CD4-positive, alpha-beta T cell (primary cell): Measurements from ENCODE around the gene BOK. TPM values are rescaled to one million over a fixed set of nuclear protein-coding genes. Genes with fewer than 3 reads are reported as not detected.
A peak's percentile ranks its signal among the peaks of the same experiment; 100 is the strongest.

Experiments used
- ATAC-seq: fragments of 200-7000 bp; cut with Tn5 transposase; one replicate; pipeline ENCODE4 v1.10.0; 2022; ENCODE audit warnings: mild to moderate bottlenecking; ENCODE audit not compliant: poor library complexity
- CTCF ChIA-PET: fragments of 350-600 bp; sonication (Branson Sonifier 250); formaldehyde crosslinking; loops from one replicate; lab custom pipeline; 2021; ENCODE audit warnings: antibody characterized with exemption, inconsistent platforms; lab: Charles Lee
- POLR2A ChIA-PET: fragments of 350-600 bp; sonication (Branson Sonifier 250); formaldehyde crosslinking; loops from one replicate; lab custom pipeline; 2021; ENCODE audit warnings: antibody characterized with exemption, inconsistent platforms; lab: Charles Lee
- DNase-seq, 14 experiments: peaks; one replicate each; pipeline ENCODE4 v3.0.0-alpha.2; 2013 to 2020; ENCODE audit warnings: mixed read lengths in 2 of 14
- H3K27ac ChIP-seq, 2 donors: one replicate each; pipeline versions ENCODE4 v1.5.1 to v1.7.0; 2013; ENCODE audit warnings: low read length in 2 of 2, low read depth in 1 of 2, mild to moderate bottlenecking in 1 of 2
- H3K27me3 ChIP-seq, 2 experiments: 1 replicate in 1 of 2; 2 replicates in 1 of 2; pipeline versions ENCODE4 v1.6.1 to v1.7.0; 2013; ENCODE audit warnings: low read length in 2 of 2, control low read depth in 1 of 2, mild to moderate bottlenecking in 1 of 2, moderate library complexity in 1 of 2; ENCODE audit not compliant: insufficient read depth in 2 of 2, control insufficient read depth in 1 of 2
- H3K36me3 ChIP-seq: one replicate; pipeline ENCODE4 v1.6.1; 2013; ENCODE audit warnings: low read length, control low read depth; ENCODE audit not compliant: insufficient read depth
- H3K4me1 ChIP-seq: one replicate; pipeline ENCODE4 v1.6.1; 2013; ENCODE audit warnings: low read length, control low read depth; ENCODE audit not compliant: insufficient read depth
- H3K4me3 ChIP-seq: one replicate; pipeline ENCODE4 v1.5.1; 2013; ENCODE audit warnings: mild to moderate bottlenecking, low read length, moderate library complexity
- H3K9me3 ChIP-seq, 2 experiments: 1 replicate in 1 of 2; 2 replicates in 1 of 2; pipeline versions ENCODE4 v1.6.1 to v1.7.0; 2013; ENCODE audit warnings: low read length in 2 of 2, mild to moderate bottlenecking in 2 of 2, control low read depth in 1 of 2, moderate library complexity in 1 of 2; ENCODE audit not compliant: control insufficient read depth in 1 of 2, insufficient read depth in 1 of 2
- H3K27ac Mint-ChIP-seq: one replicate; pipeline ENCODE4 v1.8.0; 2020; ENCODE audit warnings: mixed read lengths
- H3K27me3 Mint-ChIP-seq: one replicate; pipeline ENCODE4 v1.8.0; 2021; ENCODE audit warnings: mixed read lengths
- H3K36me3 Mint-ChIP-seq: one replicate; pipeline ENCODE4 v1.8.0; 2021; ENCODE audit warnings: low read depth, mixed read lengths
- H3K4me1 Mint-ChIP-seq: one replicate; pipeline ENCODE4 v1.8.0; 2021; ENCODE audit warnings: low read depth, mixed read lengths
- H3K4me3 Mint-ChIP-seq: one replicate; pipeline ENCODE4 v1.8.0; 2020; ENCODE audit warnings: mild to moderate bottlenecking, mixed read lengths
- H3K9me3 Mint-ChIP-seq: one replicate; pipeline ENCODE4 v1.8.0; 2020; ENCODE audit warnings: mixed read lengths
- intact Hi-C, 2 experiments: fragments of 100-400 bp; cut with DNase I in 1 of 2; cut with micrococcal nuclease in 1 of 2; formaldehyde crosslinking; loops; one replicate each; pipeline versions ENCODE4 v1.15.1 to v1.9.0; 2023 to 2025; cut with DNase I, micrococcal nuclease
- total RNA-seq, 174 experiments: library from RNA in 2 of 174; stranded (reverse) in 2 of 174; gene quantifications; one replicate each; pipeline ENCODE4 v1.2.3 and lab custom pipeline; 2021 to 2026
- TF ChIP-seq, protein P1 (sequence below): fragments of 200-600 bp; IDR thresholded peaks from one replicate; pipeline ENCODE4 v1.8.0; 2022; ENCODE audit warnings: antibody characterized with exemption, mild to moderate bottlenecking

Gene BOK
- total RNA-seq, 2 experiments from 2014 or later: not detected

DNA sequence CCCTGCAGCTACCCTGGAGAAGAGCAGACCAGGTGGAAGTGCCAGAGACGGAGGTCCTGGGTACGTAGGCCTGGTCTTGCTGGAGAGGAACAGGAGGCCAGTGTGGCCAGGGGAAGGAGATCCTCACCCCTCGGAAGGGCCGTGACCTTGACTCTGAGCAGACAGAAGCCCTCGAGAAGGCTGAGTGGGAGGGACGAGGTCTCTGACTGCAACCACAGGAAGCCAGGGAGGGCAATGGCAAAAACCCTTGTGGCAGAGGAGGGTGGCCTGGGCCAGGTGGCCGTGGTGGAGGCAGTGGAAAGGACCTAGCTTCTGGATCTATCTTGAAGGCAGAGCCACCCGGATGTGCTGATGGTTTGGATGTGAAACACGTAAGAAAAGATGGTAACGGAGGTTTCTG, 50.3 kb downstream of the BOK start:
- intact Hi-C loops: loop anchor here in 1 of 2 experiments (2.0 to 10.0 kb wide), 2 partner anchors 100 to 354 kb away; partner anchors contain the start of gene STK25
- CTCF ChIA-PET: no interaction called here
- H3K27me3 Mint-ChIP-seq: no peaks in the 10 kb centered on the region
- Histone ChIP-seq H3K27ac (peak overlapping the region in 1 of 2 donors; percentile 13), H3K27me3 (no peaks in the 10 kb centered on the region), H3K4me3 (no peak overlapping the region), H3K4me1 (peaks cover 24% of the 10 kb centered on the region), H3K36me3 (peaks cover 30% of the 10 kb centered on the region), H3K9me3 (no peaks in the 10 kb centered on the region)
- POLR2A ChIA-PET: no interaction called here
- peaks cover 12% of the 10 kb centered on the region for H3K36me3 Mint-ChIP-seq
- H3K27ac Mint-ChIP-seq: peak overlapping the region; percentile 42
- no peaks in the 10 kb centered on the region for H3K9me3 Mint-ChIP-seq
- DNase-seq: no peak
- no peak for ATAC-seq
- TF ChIP-seq, protein P1, sequence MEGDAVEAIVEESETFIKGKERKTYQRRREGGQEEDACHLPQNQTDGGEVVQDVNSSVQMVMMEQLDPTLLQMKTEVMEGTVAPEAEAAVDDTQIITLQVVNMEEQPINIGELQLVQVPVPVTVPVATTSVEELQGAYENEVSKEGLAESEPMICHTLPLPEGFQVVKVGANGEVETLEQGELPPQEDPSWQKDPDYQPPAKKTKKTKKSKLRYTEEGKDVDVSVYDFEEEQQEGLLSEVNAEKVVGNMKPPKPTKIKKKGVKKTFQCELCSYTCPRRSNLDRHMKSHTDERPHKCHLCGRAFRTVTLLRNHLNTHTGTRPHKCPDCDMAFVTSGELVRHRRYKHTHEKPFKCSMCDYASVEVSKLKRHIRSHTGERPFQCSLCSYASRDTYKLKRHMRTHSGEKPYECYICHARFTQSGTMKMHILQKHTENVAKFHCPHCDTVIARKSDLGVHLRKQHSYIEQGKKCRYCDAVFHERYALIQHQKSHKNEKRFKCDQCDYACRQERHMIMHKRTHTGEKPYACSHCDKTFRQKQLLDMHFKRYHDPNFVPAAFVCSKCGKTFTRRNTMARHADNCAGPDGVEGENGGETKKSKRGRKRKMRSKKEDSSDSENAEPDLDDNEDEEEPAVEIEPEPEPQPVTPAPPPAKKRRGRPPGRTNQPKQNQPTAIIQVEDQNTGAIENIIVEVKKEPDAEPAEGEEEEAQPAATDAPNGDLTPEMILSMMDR: no peak
- peak overlapping the region; percentile 78 for H3K4me3 Mint-ChIP-seq
- peaks cover 25% of the 10 kb centered on the region for H3K4me1 Mint-ChIP-seq

DNA sequence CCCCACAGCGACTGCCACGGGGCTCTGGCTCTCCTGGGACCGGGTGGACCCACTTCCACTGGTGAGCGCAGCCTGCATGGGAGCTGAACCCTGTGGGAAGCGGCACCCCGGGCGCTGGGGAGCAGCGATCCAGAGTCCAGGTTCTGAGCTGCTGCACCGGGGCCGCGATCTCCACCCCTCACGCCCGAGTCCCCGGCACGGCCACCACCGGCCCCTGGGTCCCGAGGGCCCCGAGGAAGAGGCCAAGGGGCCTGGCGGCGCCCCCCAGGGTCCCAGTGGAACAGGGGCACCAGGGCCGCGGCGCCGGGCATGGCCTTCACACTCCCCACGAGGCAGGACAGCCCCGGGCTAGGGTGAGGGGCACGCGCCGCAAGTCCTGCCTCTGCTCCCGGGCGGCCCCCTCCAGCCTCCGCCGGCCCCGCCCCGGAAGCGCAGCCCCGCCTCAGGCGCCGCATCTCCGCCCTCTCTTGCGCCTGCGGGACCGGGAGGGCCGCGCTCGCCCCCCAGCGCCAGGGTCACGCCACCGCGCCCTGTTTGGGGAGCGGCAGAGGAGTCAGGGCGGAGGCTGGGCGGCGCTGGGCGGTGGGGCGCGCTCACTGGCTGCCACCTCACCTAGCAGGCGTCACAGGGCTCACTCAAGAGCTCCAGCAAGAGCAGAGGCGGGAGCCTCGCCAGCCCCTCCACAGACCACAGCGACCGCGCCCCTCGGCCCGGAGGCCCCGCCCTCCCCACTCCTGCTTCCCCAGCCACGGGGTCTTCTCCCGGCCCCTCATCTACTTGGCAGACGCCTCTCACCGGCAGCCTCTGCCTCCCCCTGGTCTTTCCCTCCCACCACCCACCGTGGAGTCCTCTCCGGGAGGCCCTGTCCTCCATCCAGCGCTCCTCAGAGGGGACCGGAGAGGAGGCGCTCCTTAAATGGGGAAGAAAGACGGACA, 51.6 kb downstream of the BOK start:
- Histone ChIP-seq H3K27me3 (no peaks in the 10 kb centered on the region), H3K36me3 (peaks cover 24% of the 10 kb centered on the region), H3K4me3 (peak overlapping the region; percentile 49), H3K27ac (no peak overlapping the region), H3K4me1 (peaks cover 24% of the 10 kb centered on the region), H3K9me3 (no peaks in the 10 kb centered on the region)
- Mint-ChIP-seq H3K27me3 (no peaks in the 10 kb centered on the region), H3K27ac (peak overlapping the region; percentile 77), H3K9me3 (no peaks in the 10 kb centered on the region), H3K4me1 (peaks cover 25% of the 10 kb centered on the region), H3K36me3 (peaks cover 7% of the 10 kb centered on the region), H3K4me3 (peak overlapping the region; percentile 45)
- peak; percentile 82 to 96 (median 89) for DNase-seq
- TF ChIP-seq, protein P1: peak; percentile 65
- intact Hi-C loops: loop anchor here (2.0 to 10.0 kb wide), 9 partner anchors 101 to 1045 kb away; partner anchors contain the start of genes FARP2 (in 2 of the 2), STK25 (in 2 of the 2), DUSP28 (in 1 of the 2) and HDLBP (in 1 of the 2)
- peak; percentile 99 for ATAC-seq
- ChIA-PET CTCF (interaction anchor here (0.7 to 1.6 kb wide), 6 partner anchors 8 to 92 kb away, joined by 3 to 7 read pairs (median 4); partner anchors contain the start of genes ATG4B and ING5), POLR2A (interaction anchor here (1.0 to 1.2 kb wide), 3 partner anchors 8 to 77 kb away, joined by 3 to 4 read pairs (median 3); partner anchors contain the start of genes ATG4B and DTYMK)

DNA sequence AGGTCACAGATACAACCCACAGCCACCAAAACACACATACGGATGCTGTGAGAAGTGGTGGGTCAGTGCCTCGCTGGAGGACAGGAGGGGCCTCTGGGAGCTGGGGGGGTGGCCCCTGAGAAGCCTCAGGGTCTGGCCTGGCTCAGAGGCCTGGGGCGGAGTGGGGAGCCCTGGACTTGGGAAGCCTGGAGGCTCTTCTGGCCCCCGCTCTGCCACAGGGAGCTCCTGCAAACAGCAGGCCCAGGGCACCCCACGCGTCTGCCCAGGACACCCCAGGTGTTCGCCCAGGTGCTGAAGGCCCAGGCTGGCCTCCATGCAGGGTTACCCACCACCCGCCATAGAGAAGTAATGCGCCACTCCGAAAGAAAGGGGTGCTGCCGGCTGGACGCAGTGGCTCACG, 52.5 kb downstream of the BOK start:
- peaks cover 16% of the 10 kb centered on the region for H3K36me3 ChIP-seq
- no peaks in the 10 kb centered on the region for H3K9me3 ChIP-seq
- POLR2A ChIA-PET: interaction anchor here (1.0 kb wide), 1 partner anchor 26 kb away, joined by 3 read pairs; the partner anchor contains the start of gene ATG4B
- peak overlapping the region; percentile 77 for H3K27ac Mint-ChIP-seq
- DNase-seq: peak in 1 of 14 experiments; percentile 32
- TF ChIP-seq, protein P1: no peak
- no peaks in the 10 kb centered on the region for H3K27me3 ChIP-seq
- no peaks in the 10 kb centered on the region for H3K27me3 Mint-ChIP-seq
- H3K4me3 Mint-ChIP-seq: no peak overlapping the region
- peaks cover 5% of the 10 kb centered on the region for H3K36me3 Mint-ChIP-seq
- H3K4me1 Mint-ChIP-seq: peaks cover 29% of the 10 kb centered on the region
- no peak overlapping the region for H3K27ac ChIP-seq
- no peaks in the 10 kb centered on the region for H3K9me3 Mint-ChIP-seq
- ATAC-seq: no peak
- H3K4me3 ChIP-seq: no peak overlapping the region
- peaks cover 25% of the 10 kb centered on the region for H3K4me1 ChIP-seq
- CTCF ChIA-PET: no interaction called here
- intact Hi-C loops: loop anchor here (2.0 to 10.0 kb wide), 7 partner anchors 106 to 1046 kb away; partner anchors contain the start of genes FARP2 (in 2 of the 2), DUSP28 (in 1 of the 2), HDLBP (in 1 of the 2) and RNPEPL1 (in 1 of the 2)
